ENCODE data around the gene MUC15. TPM values are rescaled to one million over a fixed set of nuclear protein-coding genes. Genes with fewer than 3 reads are reported as not detected.

MUC15 gene
- total RNA-seq, 1 experiment from 2014 or later = not detected

- Histone ChIP-seq H4K20me1 (ENCODE audit: low read length) (no peaks in the 10 kb centered on the region), H3K36me3 (ENCODE audit: low read depth, low read length) (no peaks in the 10 kb centered on the region), H3K4me1 (ENCODE audit: insufficient read depth, low read length) (no peaks in the 10 kb centered on the region), H3K27me3 (ENCODE audit: low read length) (no peaks in the 10 kb centered on the region), H3K9me2 (replicated peaks; ENCODE audit: low read length) (no peaks in the 10 kb centered on the region), H3K4me3 (ENCODE audit: low read length) (no peak overlapping the region), H3F3A (ENCODE audit: low read length, unreplicated experiment) (no peaks in the 10 kb centered on the region), H3K27ac (ENCODE audit: low read length) (no peak overlapping the region), H3K9ac (ENCODE audit: low read length) (no peak overlapping the region), H3K9me3 (ENCODE audit: low read length) (no peaks in the 10 kb centered on the region), H2AFZ (ENCODE audit: low read length) (no peak overlapping the region), H3K79me2 (ENCODE audit: low read length) (no peaks in the 10 kb centered on the region), H3K4me2 (ENCODE audit: low read length) (no peak overlapping the region)
- DNase-seq = no peak
- BruUV-seq (replicated peaks) = no TSS peak
- intact Hi-C loops (cut with micrococcal nuclease) = no loop called here
- ChIA-PET POLR2A (ENCODE audit: unreplicated experiment) (no interaction called here), CTCF (no interaction called here)
- no peak for ATAC-seq
- TF ChIP-seq EZH2phosphoT487 (IDR thresholded peaks at IDR 0.05; ENCODE audit: borderline replicate concordance, low read length) = no peak
- no peak for TF ChIP-seq EZH2 (IDR thresholded peaks at IDR 0.05; ENCODE audit: low read length, unreplicated experiment)
- no peak for TF ChIP-seq CTCF (conservative IDR thresholded peaks at IDR 0.05; ENCODE audit: low read depth, low read length)
Observed at GRCh38 chr11:26608507-26609146, 36.6 kb upstream of the MUC15 start.

- Histone ChIP-seq H3K4me3 (ENCODE audit: low read length) (no peak overlapping the region), H3K9ac (ENCODE audit: low read length) (no peak overlapping the region), H3K9me2 (replicated peaks; ENCODE audit: low read length) (no peaks in the 10 kb centered on the region), H3K27me3 (ENCODE audit: low read length) (no peaks in the 10 kb centered on the region), H3K9me3 (ENCODE audit: low read length) (no peaks in the 10 kb centered on the region), H3F3A (ENCODE audit: low read length, unreplicated experiment) (no peaks in the 10 kb centered on the region), H3K4me2 (ENCODE audit: low read length) (no peak overlapping the region), H4K20me1 (ENCODE audit: low read length) (no peaks in the 10 kb centered on the region), H3K4me1 (ENCODE audit: insufficient read depth, low read length) (no peaks in the 10 kb centered on the region), H2AFZ (ENCODE audit: low read length) (no peak overlapping the region), H3K79me2 (ENCODE audit: low read length) (no peaks in the 10 kb centered on the region), H3K36me3 (ENCODE audit: low read depth, low read length) (no peaks in the 10 kb centered on the region), H3K27ac (ENCODE audit: low read length) (no peak overlapping the region)
- no peak for TF ChIP-seq CTCF (conservative IDR thresholded peaks at IDR 0.05; ENCODE audit: low read depth, low read length)
- no peak for TF ChIP-seq EZH2phosphoT487 (IDR thresholded peaks at IDR 0.05; ENCODE audit: borderline replicate concordance, low read length)
- TF ChIP-seq EZH2 (IDR thresholded peaks at IDR 0.05; ENCODE audit: low read length, unreplicated experiment) = no peak
- DNase-seq = no peak
- ChIA-PET CTCF (no interaction called here), POLR2A (ENCODE audit: unreplicated experiment) (no interaction called here)
- no peak for ATAC-seq
- no TSS peak for BruUV-seq (replicated peaks)
- intact Hi-C loops (cut with micrococcal nuclease) = no loop called here
Observed at GRCh38 chr11:26607725-26608506, 35.9 kb upstream of the MUC15 start.

GRCh38 chr11:26599876-26600434 lies 27.9 kb upstream of the MUC15 start:
- H3K9me3 ChIP-seq (ENCODE audit: low read length) = no peaks in the 10 kb centered on the region
- ChIA-PET CTCF (no interaction called here), POLR2A (ENCODE audit: unreplicated experiment) (no interaction called here)
- no peaks in the 10 kb centered on the region for H3K36me3 ChIP-seq (ENCODE audit: low read depth, low read length)
- BruUV-seq (replicated peaks) = no TSS peak
- H3K4me3 ChIP-seq (ENCODE audit: low read length) = no peak overlapping the region
- no peak for TF ChIP-seq EZH2 (IDR thresholded peaks at IDR 0.05; ENCODE audit: low read length, unreplicated experiment)
- no peak for TF ChIP-seq CTCF (conservative IDR thresholded peaks at IDR 0.05; ENCODE audit: low read depth, low read length)
- no peak for TF ChIP-seq EZH2phosphoT487 (IDR thresholded peaks at IDR 0.05; ENCODE audit: borderline replicate concordance, low read length)
- intact Hi-C loops (cut with micrococcal nuclease) = no loop called here
- H3K9ac ChIP-seq (ENCODE audit: low read length) = no peak overlapping the region
- H3K4me2 ChIP-seq (ENCODE audit: low read length) = no peak overlapping the region
- no peaks in the 10 kb centered on the region for H3F3A ChIP-seq (ENCODE audit: low read length, unreplicated experiment)
- no peaks in the 10 kb centered on the region for H3K4me1 ChIP-seq (ENCODE audit: insufficient read depth, low read length)
- no peaks in the 10 kb centered on the region for H3K9me2 ChIP-seq (replicated peaks; ENCODE audit: low read length)
- H4K20me1 ChIP-seq (ENCODE audit: low read length) = no peaks in the 10 kb centered on the region
- DNase-seq = no peak
- no peak for ATAC-seq
- no peak overlapping the region for H3K27ac ChIP-seq (ENCODE audit: low read length)
- no peaks in the 10 kb centered on the region for H3K79me2 ChIP-seq (ENCODE audit: low read length)
- H3K27me3 ChIP-seq (ENCODE audit: low read length) = 0 out of 2 replicates have a peak, but pooled peaks cover 5% of the 10 kb centered on the region
- no peak overlapping the region for H2AFZ ChIP-seq (ENCODE audit: low read length)

Data from PC-3 (cell line).